Smooth muscle cell (in vitro differentiated cells): Measurements from ENCODE around the gene BMP7. TPM values are rescaled to one million over a fixed set of nuclear protein-coding genes. Genes with fewer than 3 reads are reported as not detected.

Source experiments
- DNase-seq: peaks from one replicate; lab custom pipeline; 2025; ENCODE audit not compliant: unreplicated experiment; lab: John Stamatoyannopoulos, UW
- H2AFZ ChIP-seq: fragments of 200-600 bp; sonication (generic); 2 replicates; pipeline ENCODE4 v1.6.0; 2016; ENCODE audit warnings: antibody characterized with exemption, low read depth, mild to moderate bottlenecking
- H3F3A ChIP-seq: fragments of 200-600 bp; sonication (generic); 2 replicates; pipeline ENCODE4 v1.6.0; 2017; ENCODE audit warnings: antibody characterized with exemption, low read depth
- H3K27ac ChIP-seq: fragments of 200-600 bp; sonication (generic); 2 replicates; pipeline ENCODE4 v1.5.1; 2016; ENCODE audit warnings: low read depth, mild to moderate bottlenecking
- H3K27me3 ChIP-seq: fragments of 200-600 bp; sonication (generic); 2 replicates; pipeline ENCODE4 v1.6.1; 2016; ENCODE audit warnings: low read depth, mild to moderate bottlenecking
- H3K36me3 ChIP-seq: fragments of 200-600 bp; sonication (generic); 2 replicates; pipeline ENCODE4 v1.5.1; 2016; ENCODE audit warnings: low read depth
- H3K4me1 ChIP-seq: fragments of 200-600 bp; sonication (generic); 2 replicates; pipeline ENCODE4 v1.5.1; 2016; ENCODE audit warnings: low read depth
- H3K4me2 ChIP-seq: fragments of 200-600 bp; sonication (generic); 2 replicates; pipeline ENCODE4 v1.6.0; 2016; ENCODE audit warnings: mild to moderate bottlenecking
- H3K4me3 ChIP-seq: fragments of 200-600 bp; sonication (generic); 2 replicates; pipeline ENCODE4 v1.5.1; 2016; ENCODE audit warnings: mild to moderate bottlenecking
- H3K79me2 ChIP-seq: fragments of 200-600 bp; sonication (generic); 2 replicates; pipeline ENCODE4 v1.6.0; 2016; ENCODE audit warnings: low read depth, mild to moderate bottlenecking
- H3K9ac ChIP-seq: fragments of 200-600 bp; sonication (generic); 2 replicates; pipeline ENCODE4 v1.6.0; 2016; ENCODE audit warnings: low read depth
- H3K9me3 ChIP-seq: fragments of 200-600 bp; sonication (generic); replicated peaks from 2 replicates; pipeline ENCODE4 v1.5.1; 2016; ENCODE audit warnings: low read depth
- H4K20me1 ChIP-seq: fragments of 200-600 bp; sonication (generic); 2 replicates; pipeline ENCODE4 v1.6.0; 2016; ENCODE audit warnings: low read depth
- whole genome bisulfite sequencing: methylation state at CpG from one replicate; pipeline ENCODE4 v1.1.7; 2016; ENCODE audit warnings: low lambda C conversion rate; 5-methylcytosine and 5-hydroxymethylcytosine counted together
- polyA plus RNA-seq: library from polyadenylated mRNA; unstranded; fragments of >200 nt; fragmentation: Nextera tagmentation; extraction: Ambion mirVana; gene quantifications from 2 replicates; pipeline ENCODE4 v1.2.1, GENCODE V29; 2016
- total RNA-seq: library from RNA; depleted of rRNA; stranded (reverse); fragments of >200 nt; gene quantifications from 2 replicates; pipeline ENCODE4 v1.2.3, GENCODE V29; 2014
- TF ChIP-seq, protein P1 (sequence below): fragments of 200-600 bp; sonication (generic); IDR thresholded peaks from 2 replicates; pipeline ENCODE4 v1.5.1; 2017; ENCODE audit warnings: borderline replicate concordance, mild to moderate bottlenecking, antibody characterized with exemption; ENCODE audit not compliant: insufficient read depth, poor library complexity, severe bottlenecking

The BMP7 gene
- total and polyA plus RNA-seq, 2 experiments from 2014 or later: 18.1 to 28.3 TPM

GRCh38 chr20:57186192-57186591 lies 80.2 kb downstream of the BMP7 start:
- no peaks in the 10 kb centered on the region for H4K20me1 ChIP-seq
- WGBS: 93% methylated on average over 8 of the region's 8 CpGs
- no peaks in the 10 kb centered on the region for H3K79me2 ChIP-seq

DNA sequence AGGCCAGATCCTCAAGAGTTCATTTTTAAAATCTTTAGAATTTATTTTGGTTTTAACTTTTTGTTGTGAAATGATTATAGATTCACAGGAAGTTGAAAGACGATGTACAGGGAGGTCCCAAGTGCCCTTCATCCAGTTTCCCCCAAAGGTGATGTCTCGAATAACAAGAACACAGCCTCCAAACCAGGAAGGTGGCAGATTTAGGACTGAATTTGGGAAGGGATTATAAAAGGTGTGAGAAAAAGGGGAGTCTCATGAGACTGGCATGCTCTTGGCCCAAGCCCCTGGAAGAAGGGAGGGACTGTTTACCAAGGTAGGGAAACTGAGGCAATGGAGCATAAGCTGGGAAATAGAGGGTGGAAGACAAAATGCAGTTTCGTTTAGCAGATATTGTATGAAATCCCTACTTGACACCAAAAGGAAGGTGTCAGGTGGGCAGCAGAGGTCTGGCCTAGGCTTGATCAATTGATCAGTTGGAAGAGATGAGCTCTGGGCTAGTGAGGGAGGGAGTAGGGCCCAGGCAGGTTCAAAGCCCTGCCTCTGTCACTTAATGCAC lies 81.2 kb downstream of the BMP7 start:
- no peaks in the 10 kb centered on the region for H3K9me3 ChIP-seq
- TF ChIP-seq, protein P1, sequence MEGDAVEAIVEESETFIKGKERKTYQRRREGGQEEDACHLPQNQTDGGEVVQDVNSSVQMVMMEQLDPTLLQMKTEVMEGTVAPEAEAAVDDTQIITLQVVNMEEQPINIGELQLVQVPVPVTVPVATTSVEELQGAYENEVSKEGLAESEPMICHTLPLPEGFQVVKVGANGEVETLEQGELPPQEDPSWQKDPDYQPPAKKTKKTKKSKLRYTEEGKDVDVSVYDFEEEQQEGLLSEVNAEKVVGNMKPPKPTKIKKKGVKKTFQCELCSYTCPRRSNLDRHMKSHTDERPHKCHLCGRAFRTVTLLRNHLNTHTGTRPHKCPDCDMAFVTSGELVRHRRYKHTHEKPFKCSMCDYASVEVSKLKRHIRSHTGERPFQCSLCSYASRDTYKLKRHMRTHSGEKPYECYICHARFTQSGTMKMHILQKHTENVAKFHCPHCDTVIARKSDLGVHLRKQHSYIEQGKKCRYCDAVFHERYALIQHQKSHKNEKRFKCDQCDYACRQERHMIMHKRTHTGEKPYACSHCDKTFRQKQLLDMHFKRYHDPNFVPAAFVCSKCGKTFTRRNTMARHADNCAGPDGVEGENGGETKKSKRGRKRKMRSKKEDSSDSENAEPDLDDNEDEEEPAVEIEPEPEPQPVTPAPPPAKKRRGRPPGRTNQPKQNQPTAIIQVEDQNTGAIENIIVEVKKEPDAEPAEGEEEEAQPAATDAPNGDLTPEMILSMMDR: no peak
- H3K79me2 ChIP-seq: no peaks in the 10 kb centered on the region
- H3K27me3 ChIP-seq: no peaks in the 10 kb centered on the region
- no peaks in the 10 kb centered on the region for H3K36me3 ChIP-seq
- no peak overlapping the region for H3K4me3 ChIP-seq
- H2AFZ ChIP-seq: no peak overlapping the region
- H3K4me1 ChIP-seq: no peaks in the 10 kb centered on the region
- H3K9ac ChIP-seq: no peak overlapping the region
- no peak overlapping the region for H3K4me2 ChIP-seq
- H3K27ac ChIP-seq: no peak overlapping the region
- no peaks in the 10 kb centered on the region for H4K20me1 ChIP-seq
- 93% methylated on average over 3 of the region's 3 CpGs for WGBS
- DNase-seq: no peak
- no peaks in the 10 kb centered on the region for H3F3A ChIP-seq

More at GRCh38 chr20:57186192-57186591, 80.2 kb downstream of the BMP7 start:
- H3K27me3 ChIP-seq: no peaks in the 10 kb centered on the region
- TF ChIP-seq, protein P1: no peak
- H3K27ac ChIP-seq: no peak overlapping the region
- H3K9ac ChIP-seq: no peak overlapping the region
- no peaks in the 10 kb centered on the region for H3F3A ChIP-seq
- H3K9me3 ChIP-seq: no peaks in the 10 kb centered on the region
- no peak overlapping the region for H3K4me2 ChIP-seq
- H2AFZ ChIP-seq: no peak overlapping the region
- no peaks in the 10 kb centered on the region for H3K36me3 ChIP-seq
- no peak overlapping the region for H3K4me3 ChIP-seq
- DNase-seq: no peak
- no peaks in the 10 kb centered on the region for H3K4me1 ChIP-seq

DNA sequence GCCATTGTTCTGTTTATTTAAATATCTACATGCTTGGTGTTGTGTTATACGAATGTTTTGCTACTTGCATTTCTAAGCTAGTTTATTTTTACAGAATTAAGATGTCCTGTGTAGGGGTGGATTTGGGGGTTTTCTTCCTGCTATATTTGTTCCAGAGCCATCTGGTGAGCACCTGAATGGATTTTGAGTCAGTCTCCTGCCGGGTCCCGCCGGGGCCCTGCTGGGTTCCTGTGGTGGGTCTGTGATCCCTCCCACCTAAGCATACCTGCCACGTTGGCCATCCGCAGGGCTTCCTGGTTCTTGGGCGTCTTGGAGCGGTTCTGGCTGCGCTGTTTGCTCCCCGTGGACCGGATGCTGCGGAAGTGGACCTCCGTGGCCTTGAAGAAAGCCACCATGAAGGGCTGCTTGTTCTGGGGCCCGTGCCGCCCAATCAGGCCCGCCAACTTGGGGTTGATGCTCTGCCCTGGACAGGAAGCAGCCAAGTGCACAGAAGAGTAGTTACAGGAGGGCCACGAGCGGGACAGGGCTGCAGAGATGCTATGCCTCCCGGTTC lies 82.9 kb downstream of the BMP7 start:
- Histone ChIP-seq H3K4me3 (no peak overlapping the region), H3K9me3 (no peaks in the 10 kb centered on the region), H2AFZ (no peak overlapping the region), H3K79me2 (no peaks in the 10 kb centered on the region), H3F3A (no peaks in the 10 kb centered on the region), H3K36me3 (no peaks in the 10 kb centered on the region), H3K27ac (no peak overlapping the region), H4K20me1 (no peaks in the 10 kb centered on the region), H3K27me3 (no peaks in the 10 kb centered on the region), H3K9ac (no peak overlapping the region), H3K4me2 (no peak overlapping the region), H3K4me1 (no peaks in the 10 kb centered on the region)
- WGBS: 93% methylated on average over 19 of the region's 19 CpGs
- TF ChIP-seq, protein P1: no peak
- DNase-seq: no peak

DNA sequence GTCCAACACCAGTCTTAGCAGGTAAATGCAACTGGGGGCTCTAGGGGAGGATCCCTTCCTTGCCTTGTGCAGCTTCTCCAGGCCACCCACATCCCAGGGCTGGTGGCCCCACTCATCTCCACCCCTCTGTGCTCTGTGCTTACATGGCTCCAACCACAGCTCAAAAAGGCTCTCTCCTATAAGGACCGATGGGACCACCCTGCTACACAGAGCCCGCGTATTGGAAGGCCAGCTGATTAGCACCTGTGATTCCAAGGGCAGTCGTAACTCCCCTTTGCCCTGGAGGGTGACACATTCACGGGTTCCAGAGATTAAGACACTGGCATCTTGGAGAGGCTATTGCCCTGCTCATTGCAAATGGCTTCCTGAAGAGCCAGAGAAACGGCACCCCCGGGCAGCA lies 84.8 kb downstream of the BMP7 start:
- Histone ChIP-seq H3K9me3 (no peaks in the 10 kb centered on the region), H4K20me1 (no peaks in the 10 kb centered on the region), H3K27me3 (no peaks in the 10 kb centered on the region), H2AFZ (no peak overlapping the region), H3K4me1 (no peaks in the 10 kb centered on the region), H3F3A (no peaks in the 10 kb centered on the region), H3K79me2 (no peaks in the 10 kb centered on the region), H3K27ac (no peak overlapping the region), H3K9ac (no peak overlapping the region), H3K4me3 (no peak overlapping the region), H3K4me2 (no peak overlapping the region), H3K36me3 (no peaks in the 10 kb centered on the region)
- 84% methylated on average over 7 of the region's 7 CpGs for WGBS
- no peak for DNase-seq
- TF ChIP-seq, protein P1: no peak
